ENCODE measurements around the gene MARCHF2. TPM values are rescaled to one million over a fixed set of nuclear protein-coding genes. Genes with fewer than 3 reads are reported as not detected.

The MARCHF2 gene
- polyA plus RNA-seq, 1 of the 3 experiments (the other 2 are of a cell fraction): 57.2 TPM

GRCh38 chr19:8461891-8462290 is 48.8 kb downstream of the MARCHF2 start:
- CTCF ChIA-PET: interaction anchor here (0.7 to 1.4 kb wide), 2 partner anchors 13 to 108 kb away, joined by 3 to 4 read pairs; no protein-coding TSS in a partner anchor
- Histone ChIP-seq H3K9me2 (no peaks in the 10 kb centered on the region), H3K36me3 (replicated peaks in 1 of 2; ENCODE audit: control insufficient read depth in 1 of 2, insufficient read depth in 2 of 2, low read length in 1 of 2) (peaks cover 50 to 70% of the 10 kb centered on the region in 2 experiments)

DNA sequence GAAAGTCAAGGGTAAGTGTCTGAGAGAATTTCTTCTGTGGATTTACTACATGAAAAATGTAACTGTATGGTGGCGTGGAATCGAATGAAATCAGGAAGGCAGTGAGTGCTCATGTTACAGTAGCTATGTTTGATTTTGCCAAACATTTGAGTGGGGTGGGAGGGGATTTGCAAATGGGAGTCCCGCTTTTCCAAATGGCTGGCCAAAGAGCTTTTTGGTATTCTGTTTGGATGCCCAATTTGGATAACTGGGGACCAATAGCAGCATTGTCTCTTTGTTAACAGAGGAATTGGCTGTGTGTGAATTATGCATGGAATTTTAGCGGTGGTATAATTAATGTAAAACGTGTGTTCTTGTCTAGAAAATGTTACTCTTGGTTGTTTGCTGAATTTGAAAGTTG is 49.5 kb downstream of the MARCHF2 start:
- H3K79me2 ChIP-seq (ENCODE audit: insufficient read depth): peaks cover 99% of the 10 kb centered on the region
- no peak overlapping the region for H3K4me2 ChIP-seq
- peaks cover 13 to 26% of the 10 kb centered on the region in 2 experiments for H3K4me1 ChIP-seq (ENCODE audit: control insufficient read depth in 1 of 2, insufficient read depth in 2 of 2, low read depth in 1 of 2, low read length in 1 of 2)
- DNase-seq: no peak
- H3K9me2 ChIP-seq: no peaks in the 10 kb centered on the region
- WGBS (ENCODE audit: low lambda C conversion rate): 93% methylated on average over 5 of the region's 5 CpGs
- H2AFZ ChIP-seq (ENCODE audit: low read depth): no peak overlapping the region
- no peak overlapping the region for H3K27ac ChIP-seq (ENCODE audit: low read depth in 2 of 2, low read length in 1 of 2)
- H3K9ac ChIP-seq: no peak overlapping the region
- CTCF ChIA-PET: interaction anchor here (1.4 kb wide), 1 partner anchor 14 kb away, joined by 4 read pairs; no protein-coding TSS in a partner anchor
- peaks cover 56 to 70% of the 10 kb centered on the region in 2 experiments for H3K36me3 ChIP-seq (replicated peaks in 1 of 2; ENCODE audit: control insufficient read depth in 1 of 2, insufficient read depth in 2 of 2, low read length in 1 of 2)
- POLR2A ChIA-PET: no interaction called here
- no peaks in the 10 kb centered on the region for H3K27me3 ChIP-seq (ENCODE audit: insufficient read depth)
- H4K20me1 ChIP-seq (ENCODE audit: insufficient read depth): peaks cover 76% of the 10 kb centered on the region
- H3K9me3 ChIP-seq: no peaks in the 10 kb centered on the region
- H3K4me3 ChIP-seq (ENCODE audit: low read depth in 2 of 2, low read length in 1 of 2): no peak overlapping the region
- peaks cover 23% of the 10 kb centered on the region for H3F3A ChIP-seq (replicated peaks; ENCODE audit: insufficient read depth)
- no peak for TF ChIP-seq FOSL2 (IDR thresholded peaks at IDR 0.05; ENCODE audit: borderline replicate concordance, low read depth)
- TF ChIP-seq RCOR1 (IDR thresholded peaks at IDR 0.05; ENCODE audit: low read length): no peak
- no peak for TF ChIP-seq NFIC (IDR thresholded peaks at IDR 0.05; ENCODE audit: borderline replicate concordance)
- TF ChIP-seq, protein P1, sequence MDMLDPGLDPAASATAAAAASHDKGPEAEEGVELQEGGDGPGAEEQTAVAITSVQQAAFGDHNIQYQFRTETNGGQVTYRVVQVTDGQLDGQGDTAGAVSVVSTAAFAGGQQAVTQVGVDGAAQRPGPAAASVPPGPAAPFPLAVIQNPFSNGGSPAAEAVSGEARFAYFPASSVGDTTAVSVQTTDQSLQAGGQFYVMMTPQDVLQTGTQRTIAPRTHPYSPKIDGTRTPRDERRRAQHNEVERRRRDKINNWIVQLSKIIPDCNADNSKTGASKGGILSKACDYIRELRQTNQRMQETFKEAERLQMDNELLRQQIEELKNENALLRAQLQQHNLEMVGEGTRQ (IDR thresholded peaks at IDR 0.05; ENCODE audit: borderline replicate concordance, low read depth, low read length): no peak
- TF ChIP-seq USF1 (IDR thresholded peaks at IDR 0.05; ENCODE audit: borderline replicate concordance, low read depth): no peak
- no peak for TF ChIP-seq GABPA (IDR thresholded peaks at IDR 0.05; ENCODE audit: low read depth)
- TF ChIP-seq REST (IDR thresholded peaks at IDR 0.05; ENCODE audit: low read depth, low read length): no peak
- TF ChIP-seq SMC3 (IDR thresholded peaks at IDR 0.05; ENCODE audit: low read depth, low read length): no peak
- no peak for TF ChIP-seq ELF1 (IDR thresholded peaks at IDR 0.05)
- TF ChIP-seq YY1 (IDR thresholded peaks at IDR 0.05; ENCODE audit: low read depth): no peak

More at GRCh38 chr19:8461891-8462290, 48.8 kb downstream of the MARCHF2 start:
- H3K9ac ChIP-seq: no peak overlapping the region
- H4K20me1 ChIP-seq (ENCODE audit: insufficient read depth): peaks cover 83% of the 10 kb centered on the region
- no peak for DNase-seq
- peaks cover 16 to 26% of the 10 kb centered on the region in 2 experiments for H3K4me1 ChIP-seq (ENCODE audit: control insufficient read depth in 1 of 2, insufficient read depth in 2 of 2, low read depth in 1 of 2, low read length in 1 of 2)
- H3K4me3 ChIP-seq (ENCODE audit: low read depth in 2 of 2, low read length in 1 of 2): no peak overlapping the region
- H3K27me3 ChIP-seq (ENCODE audit: insufficient read depth): no peaks in the 10 kb centered on the region
- POLR2A ChIA-PET: no interaction called here
- H3K4me2 ChIP-seq: no peak overlapping the region
- 99% methylated on average over 14 of the region's 14 CpGs for WGBS (ENCODE audit: low lambda C conversion rate)
- H3K79me2 ChIP-seq (ENCODE audit: insufficient read depth): peaks cover 99% of the 10 kb centered on the region
- peaks cover 25% of the 10 kb centered on the region for H3F3A ChIP-seq (replicated peaks; ENCODE audit: insufficient read depth)
- no peaks in the 10 kb centered on the region for H3K9me3 ChIP-seq
- no peak for TF ChIP-seq POLR2AphosphoS5 (IDR thresholded peaks at IDR 0.05; ENCODE audit: low read depth, low read length)
- no peak for TF ChIP-seq YY1 (IDR thresholded peaks at IDR 0.05; ENCODE audit: low read depth)
- TF ChIP-seq, protein P2, sequence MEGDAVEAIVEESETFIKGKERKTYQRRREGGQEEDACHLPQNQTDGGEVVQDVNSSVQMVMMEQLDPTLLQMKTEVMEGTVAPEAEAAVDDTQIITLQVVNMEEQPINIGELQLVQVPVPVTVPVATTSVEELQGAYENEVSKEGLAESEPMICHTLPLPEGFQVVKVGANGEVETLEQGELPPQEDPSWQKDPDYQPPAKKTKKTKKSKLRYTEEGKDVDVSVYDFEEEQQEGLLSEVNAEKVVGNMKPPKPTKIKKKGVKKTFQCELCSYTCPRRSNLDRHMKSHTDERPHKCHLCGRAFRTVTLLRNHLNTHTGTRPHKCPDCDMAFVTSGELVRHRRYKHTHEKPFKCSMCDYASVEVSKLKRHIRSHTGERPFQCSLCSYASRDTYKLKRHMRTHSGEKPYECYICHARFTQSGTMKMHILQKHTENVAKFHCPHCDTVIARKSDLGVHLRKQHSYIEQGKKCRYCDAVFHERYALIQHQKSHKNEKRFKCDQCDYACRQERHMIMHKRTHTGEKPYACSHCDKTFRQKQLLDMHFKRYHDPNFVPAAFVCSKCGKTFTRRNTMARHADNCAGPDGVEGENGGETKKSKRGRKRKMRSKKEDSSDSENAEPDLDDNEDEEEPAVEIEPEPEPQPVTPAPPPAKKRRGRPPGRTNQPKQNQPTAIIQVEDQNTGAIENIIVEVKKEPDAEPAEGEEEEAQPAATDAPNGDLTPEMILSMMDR (IDR thresholded peaks at IDR 0.05): no peak
- TF ChIP-seq FOSL2 (IDR thresholded peaks at IDR 0.05; ENCODE audit: borderline replicate concordance, low read depth): no peak
- no peak for TF ChIP-seq RFX5 (IDR thresholded peaks at IDR 0.05; ENCODE audit: low read length)
- TF ChIP-seq EZH2phosphoT487 (IDR thresholded peaks at IDR 0.05; ENCODE audit: borderline replicate concordance, low read depth): no peak
- TF ChIP-seq, protein P1 (IDR thresholded peaks at IDR 0.05; ENCODE audit: borderline replicate concordance, low read depth, low read length): no peak
- no peak for TF ChIP-seq GATA2 (CRISPR knock-in tag; IDR thresholded peaks at IDR 0.05)
- no peak for TF ChIP-seq MAX (IDR thresholded peaks at IDR 0.05; ENCODE audit: low read depth)
- TF ChIP-seq RAD21 (IDR thresholded peaks at IDR 0.05; ENCODE audit: low read length): no peak
- TF ChIP-seq MEF2A (IDR thresholded peaks at IDR 0.05; ENCODE audit: borderline replicate concordance, low read depth): no peak
- no peak for TF ChIP-seq RCOR1 (IDR thresholded peaks at IDR 0.05; ENCODE audit: low read length)
- no peak for TF ChIP-seq NRF1 (IDR thresholded peaks at IDR 0.05; ENCODE audit: low read depth, low read length)
- TF ChIP-seq MXI1 (IDR thresholded peaks at IDR 0.05; ENCODE audit: low read depth, low read length): no peak
- TF ChIP-seq FOXM1 (IDR thresholded peaks at IDR 0.05; ENCODE audit: low read depth): no peak
- no peak overlapping the region for H2AFZ ChIP-seq (ENCODE audit: low read depth)
- no peak overlapping the region for H3K27ac ChIP-seq (ENCODE audit: low read depth in 2 of 2, low read length in 1 of 2)
